ENCODE data around the gene BAG3.

DNA sequence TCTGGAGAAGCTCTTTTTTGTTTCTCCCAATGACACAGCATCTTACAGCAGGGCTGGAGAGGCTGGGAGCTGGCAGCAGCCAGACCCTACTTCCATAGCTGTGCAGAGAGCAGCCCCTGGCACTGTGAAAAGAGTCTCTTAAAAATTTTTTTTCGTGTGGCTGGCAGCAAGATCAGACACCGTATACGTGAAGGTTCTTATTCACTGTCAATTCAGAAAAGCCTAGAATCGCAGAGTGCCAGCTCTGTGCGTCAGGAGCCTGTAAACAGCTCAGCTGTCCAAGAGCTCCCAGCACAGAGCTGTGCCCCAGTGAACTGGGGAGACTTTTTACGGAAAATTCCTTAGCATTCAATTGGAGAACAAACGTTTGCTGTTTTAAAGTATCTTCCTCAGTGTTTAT is 6.5 kb downstream of the BAG3 start:
- TF ChIP-seq, protein P1, sequence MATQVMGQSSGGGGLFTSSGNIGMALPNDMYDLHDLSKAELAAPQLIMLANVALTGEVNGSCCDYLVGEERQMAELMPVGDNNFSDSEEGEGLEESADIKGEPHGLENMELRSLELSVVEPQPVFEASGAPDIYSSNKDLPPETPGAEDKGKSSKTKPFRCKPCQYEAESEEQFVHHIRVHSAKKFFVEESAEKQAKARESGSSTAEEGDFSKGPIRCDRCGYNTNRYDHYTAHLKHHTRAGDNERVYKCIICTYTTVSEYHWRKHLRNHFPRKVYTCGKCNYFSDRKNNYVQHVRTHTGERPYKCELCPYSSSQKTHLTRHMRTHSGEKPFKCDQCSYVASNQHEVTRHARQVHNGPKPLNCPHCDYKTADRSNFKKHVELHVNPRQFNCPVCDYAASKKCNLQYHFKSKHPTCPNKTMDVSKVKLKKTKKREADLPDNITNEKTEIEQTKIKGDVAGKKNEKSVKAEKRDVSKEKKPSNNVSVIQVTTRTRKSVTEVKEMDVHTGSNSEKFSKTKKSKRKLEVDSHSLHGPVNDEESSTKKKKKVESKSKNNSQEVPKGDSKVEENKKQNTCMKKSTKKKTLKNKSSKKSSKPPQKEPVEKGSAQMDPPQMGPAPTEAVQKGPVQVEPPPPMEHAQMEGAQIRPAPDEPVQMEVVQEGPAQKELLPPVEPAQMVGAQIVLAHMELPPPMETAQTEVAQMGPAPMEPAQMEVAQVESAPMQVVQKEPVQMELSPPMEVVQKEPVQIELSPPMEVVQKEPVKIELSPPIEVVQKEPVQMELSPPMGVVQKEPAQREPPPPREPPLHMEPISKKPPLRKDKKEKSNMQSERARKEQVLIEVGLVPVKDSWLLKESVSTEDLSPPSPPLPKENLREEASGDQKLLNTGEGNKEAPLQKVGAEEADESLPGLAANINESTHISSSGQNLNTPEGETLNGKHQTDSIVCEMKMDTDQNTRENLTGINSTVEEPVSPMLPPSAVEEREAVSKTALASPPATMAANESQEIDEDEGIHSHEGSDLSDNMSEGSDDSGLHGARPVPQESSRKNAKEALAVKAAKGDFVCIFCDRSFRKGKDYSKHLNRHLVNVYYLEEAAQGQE (IDR thresholded peaks at IDR 0.05; ENCODE audit: insufficient read depth in 1 of 2, low read depth in 2 of 2, low read length in 1 of 2), result no peak
- TF ChIP-seq, protein P2, sequence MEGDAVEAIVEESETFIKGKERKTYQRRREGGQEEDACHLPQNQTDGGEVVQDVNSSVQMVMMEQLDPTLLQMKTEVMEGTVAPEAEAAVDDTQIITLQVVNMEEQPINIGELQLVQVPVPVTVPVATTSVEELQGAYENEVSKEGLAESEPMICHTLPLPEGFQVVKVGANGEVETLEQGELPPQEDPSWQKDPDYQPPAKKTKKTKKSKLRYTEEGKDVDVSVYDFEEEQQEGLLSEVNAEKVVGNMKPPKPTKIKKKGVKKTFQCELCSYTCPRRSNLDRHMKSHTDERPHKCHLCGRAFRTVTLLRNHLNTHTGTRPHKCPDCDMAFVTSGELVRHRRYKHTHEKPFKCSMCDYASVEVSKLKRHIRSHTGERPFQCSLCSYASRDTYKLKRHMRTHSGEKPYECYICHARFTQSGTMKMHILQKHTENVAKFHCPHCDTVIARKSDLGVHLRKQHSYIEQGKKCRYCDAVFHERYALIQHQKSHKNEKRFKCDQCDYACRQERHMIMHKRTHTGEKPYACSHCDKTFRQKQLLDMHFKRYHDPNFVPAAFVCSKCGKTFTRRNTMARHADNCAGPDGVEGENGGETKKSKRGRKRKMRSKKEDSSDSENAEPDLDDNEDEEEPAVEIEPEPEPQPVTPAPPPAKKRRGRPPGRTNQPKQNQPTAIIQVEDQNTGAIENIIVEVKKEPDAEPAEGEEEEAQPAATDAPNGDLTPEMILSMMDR (IDR thresholded peaks at IDR 0.05), result no peak
- 0 out of 2 replicates have a peak, but pooled peaks have one; percentile 11 for TF ChIP-seq POLR2AphosphoS5 (IDR thresholded peaks at IDR 0.05; ENCODE audit: low read depth, low read length)

Measured in Panc1 (cell line).